Left cardiac atrium (tissue), 4 donors: ENCODE measurements around the gene HS1BP3. TPM values are rescaled to one million over a fixed set of nuclear protein-coding genes. Genes with fewer than 3 reads are reported as not detected.
A peak's percentile ranks its signal among the peaks of the same experiment; 100 is the strongest.

ENCODE experiments used
- ATAC-seq, 2 donors: fragments of 200-7000 bp; cut with Tn5 transposase; one replicate each; pipeline ENCODE4 v1.9.1; 2020; ENCODE audit warnings: mild to moderate bottlenecking in 2 of 2, moderate library complexity in 2 of 2
- DNase-seq: peaks from one replicate; pipeline ENCODE4 v3.0.0-alpha.2; 2020
- intact Hi-C, 2 donors: fragments of 100-400 bp; cut with DNase I; formaldehyde crosslinking; loops; one replicate each; pipeline versions ENCODE4 v1.14.1 to v1.15.1; 2022 to 2023
- total RNA-seq, 2 donors: library from RNA; stranded (reverse); fragmentation: NEBNext Ultra II Directional; extraction: Animal tissue kit (Norgen Biotek cat#: 25700); gene quantifications; one replicate each; pipeline ENCODE4 v1.2.1, GENCODE V29; 2021
- donor health status: DM: no; HTN: yes; CAD: no.
- donor health status: DM: no; HTN: yes; CAD: no; lungs with severe emphysema.
- donor health status: DM: yes; HTN: yes; CAD: no.
- donor health status: Dilated cardiomyopathy.

HS1BP3 gene
- total RNA-seq, 2 donors from 2014 or later: 19.8 to 21.4 TPM

DNA sequence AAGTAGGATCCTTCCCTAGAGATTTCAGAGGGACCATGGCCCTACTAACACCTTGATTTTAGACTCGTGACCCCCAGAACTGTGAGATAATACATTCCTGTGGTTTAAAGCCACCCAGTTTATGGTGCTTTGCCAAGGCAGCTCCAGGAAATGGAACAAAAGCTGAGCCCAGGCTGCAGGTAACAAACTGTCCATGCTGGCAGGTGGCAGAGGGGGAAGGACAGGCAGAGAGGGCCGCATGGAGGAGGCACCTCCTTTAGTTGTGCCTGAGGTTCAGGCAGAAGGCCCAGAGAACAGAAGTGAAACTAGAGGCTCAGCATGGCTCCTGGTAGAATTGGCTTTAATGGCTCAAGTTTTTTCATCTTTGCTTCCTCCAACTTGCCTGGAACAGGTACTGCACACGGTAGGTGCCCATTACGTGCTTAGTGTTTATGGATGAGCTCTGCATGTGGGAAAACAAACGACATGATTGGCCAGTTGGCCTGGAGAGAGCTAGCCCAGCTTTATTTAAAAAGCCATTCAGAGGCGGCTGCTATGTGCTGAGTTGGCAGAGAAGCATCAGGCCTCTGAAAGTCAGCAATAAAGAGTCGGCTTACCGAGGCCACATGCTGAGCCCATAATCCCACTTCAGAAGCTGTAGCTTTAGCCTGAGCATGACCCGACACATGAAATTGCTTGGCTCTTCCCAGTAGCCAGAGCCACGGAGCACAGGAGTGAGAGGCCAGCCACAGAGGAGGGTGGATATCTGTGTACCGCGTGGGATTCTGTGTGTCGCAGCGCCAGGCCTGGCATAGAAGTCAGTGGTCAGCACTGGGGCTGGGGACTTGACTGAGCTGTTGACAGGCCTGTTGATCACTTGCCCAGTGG, 36.5 kb downstream of the HS1BP3 start:
- DNase-seq: peak; percentile 74
- peak in 1 of 2 donors; percentile 23 for ATAC-seq
- intact Hi-C loops: loop anchor here in 1 of 2 donors (5.0 to 10.0 kb wide), 2 partner anchors 90 to 167 kb away; partner anchors contain the start of gene RHOB

DNA sequence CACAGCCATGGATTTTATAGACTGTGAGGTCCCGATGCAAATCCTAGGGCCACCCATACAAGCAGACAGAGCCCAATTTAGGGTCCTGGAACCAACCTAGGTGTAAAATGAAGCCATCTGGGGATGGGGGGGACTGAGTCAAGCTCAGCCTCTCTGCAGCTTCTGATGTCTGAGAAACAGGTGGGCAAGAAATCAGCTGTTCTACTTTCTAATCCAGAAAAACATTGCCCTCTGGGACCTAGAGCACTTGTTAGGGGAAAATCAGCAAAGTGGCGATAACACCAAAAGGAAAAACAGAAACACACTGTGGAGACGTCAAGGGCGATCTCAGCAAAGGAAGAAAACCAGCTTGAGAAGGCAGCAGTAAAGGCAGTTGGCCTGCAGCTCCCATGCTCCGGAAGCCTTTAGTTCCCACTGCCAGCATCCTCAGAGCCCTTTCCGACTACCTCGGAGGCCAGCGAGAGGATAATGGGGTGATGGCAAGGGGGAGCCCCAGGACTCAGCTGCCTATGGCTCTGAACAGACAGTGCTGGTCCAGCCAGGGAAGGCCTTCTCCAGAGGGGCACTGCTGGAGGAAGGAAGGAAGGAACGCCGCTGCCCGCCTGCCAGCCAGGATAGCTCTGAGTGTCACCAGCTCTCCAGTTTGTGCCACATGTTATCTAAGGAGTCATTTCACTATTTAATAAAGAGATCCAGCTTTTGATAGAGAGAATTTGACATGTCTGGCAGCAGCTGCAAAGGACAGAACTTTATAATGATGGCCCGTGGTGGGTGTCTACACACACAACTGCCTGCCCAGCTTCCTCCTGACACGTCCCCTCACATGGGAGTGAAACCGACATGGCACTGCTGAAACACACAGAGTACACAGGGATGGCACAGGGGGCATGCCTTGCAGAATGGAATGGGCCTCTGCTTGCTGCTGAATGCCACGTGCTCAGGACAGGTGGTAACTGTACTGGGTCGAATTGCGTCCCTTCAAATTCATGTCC, 37.7 kb downstream of the HS1BP3 start:
- DNase-seq: peak; percentile 25
- intact Hi-C loops: loop anchor here in 1 of 2 donors (10.0 kb wide), 1 partner anchor 88 kb away; no protein-coding TSS in a partner anchor
- ATAC-seq: no peak

DNA sequence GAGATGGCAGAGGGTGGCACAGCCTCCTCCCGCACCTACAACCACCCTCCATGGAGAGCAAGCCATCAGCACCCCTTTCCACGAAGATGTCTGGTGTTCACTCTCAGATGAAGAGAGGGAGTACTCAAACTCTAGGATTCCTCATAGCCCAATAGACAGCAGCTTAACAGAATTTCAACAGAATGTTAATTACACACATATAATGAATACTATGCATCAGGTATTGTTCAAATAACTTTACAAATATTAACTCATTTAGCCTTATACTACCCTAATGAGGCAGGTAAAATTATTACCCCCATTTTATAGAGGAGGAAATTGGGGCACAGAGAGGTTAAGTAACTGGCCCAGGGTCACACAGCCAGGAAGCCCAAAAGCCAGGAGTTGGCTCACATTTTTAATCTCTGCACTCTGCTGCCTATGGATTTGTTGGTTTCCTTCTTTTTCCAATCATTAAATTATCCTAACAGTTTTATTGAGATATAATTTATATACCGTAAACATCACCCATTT, 39.0 kb downstream of the HS1BP3 start:
- intact Hi-C loops: loop anchor here in 1 of 2 donors (10.0 kb wide), 1 partner anchor 87 kb away; no protein-coding TSS in a partner anchor
- no peak for ATAC-seq
- no peak for DNase-seq

DNA sequence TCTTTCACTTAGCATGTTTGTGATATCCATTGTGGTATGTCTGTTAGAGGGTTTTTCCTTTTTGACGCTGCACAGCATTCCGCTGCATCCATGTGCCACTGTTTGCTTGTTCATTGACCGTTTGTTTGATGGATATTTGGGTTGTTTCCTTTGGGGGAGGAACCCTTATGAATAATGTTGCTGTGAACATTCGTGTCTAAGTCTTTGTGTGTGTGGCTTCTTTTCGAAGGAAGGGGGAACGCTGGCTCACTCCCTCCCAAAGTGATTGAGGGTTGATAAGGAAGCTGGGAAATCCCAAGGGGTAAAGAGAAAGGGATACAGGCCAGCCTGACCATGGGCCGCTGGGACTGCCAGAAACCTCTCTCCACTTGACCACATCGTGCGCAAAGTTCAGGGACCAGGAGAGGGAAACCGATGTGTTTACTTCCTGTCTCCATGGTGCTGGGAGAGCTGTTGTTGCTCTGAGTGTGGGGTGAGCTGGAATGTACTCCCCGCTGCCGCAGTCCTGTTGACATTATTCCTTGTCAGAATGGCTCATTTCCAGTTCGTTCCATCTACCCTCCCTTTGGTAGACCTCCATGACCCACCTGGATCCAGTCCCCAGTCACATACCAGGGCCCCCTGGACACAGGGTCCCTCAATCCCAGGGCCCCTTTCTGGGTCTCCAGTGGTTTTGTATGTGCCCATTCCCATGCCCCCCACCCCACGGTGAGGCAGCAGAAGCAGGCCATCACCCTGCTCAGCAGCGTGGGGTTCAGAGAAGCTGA, 39.6 kb downstream of the HS1BP3 start:
- ATAC-seq (peak; percentile 82 to 88), DNase-seq (peak; percentile 83)
- intact Hi-C loops: loop anchor here in 1 of 2 donors (10.0 kb wide), 1 partner anchor 86 kb away; no protein-coding TSS in a partner anchor

DNA sequence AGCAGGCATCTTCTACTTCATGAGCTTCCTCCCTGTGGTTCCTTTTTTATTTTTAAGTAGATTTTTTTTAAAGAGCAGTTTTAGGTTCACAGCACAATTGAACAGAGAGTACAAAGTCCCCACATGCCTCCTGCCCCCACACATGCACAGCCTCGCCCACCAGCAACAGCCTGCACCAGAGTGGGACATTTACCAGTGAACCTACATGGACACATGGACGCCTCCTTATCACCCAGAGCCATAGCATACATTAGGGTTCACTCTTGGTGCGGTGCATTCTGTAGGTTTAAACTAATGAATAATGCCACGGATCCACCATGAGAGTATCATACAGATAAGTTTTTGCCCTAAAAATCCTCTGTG, 40.9 kb downstream of the HS1BP3 start:
- intact Hi-C loops: loop anchor here in 1 of 2 donors (10.0 kb wide), 1 partner anchor 85 kb away; no protein-coding TSS in a partner anchor
- ATAC-seq (no peak), DNase-seq (peak; percentile 4)

DNA sequence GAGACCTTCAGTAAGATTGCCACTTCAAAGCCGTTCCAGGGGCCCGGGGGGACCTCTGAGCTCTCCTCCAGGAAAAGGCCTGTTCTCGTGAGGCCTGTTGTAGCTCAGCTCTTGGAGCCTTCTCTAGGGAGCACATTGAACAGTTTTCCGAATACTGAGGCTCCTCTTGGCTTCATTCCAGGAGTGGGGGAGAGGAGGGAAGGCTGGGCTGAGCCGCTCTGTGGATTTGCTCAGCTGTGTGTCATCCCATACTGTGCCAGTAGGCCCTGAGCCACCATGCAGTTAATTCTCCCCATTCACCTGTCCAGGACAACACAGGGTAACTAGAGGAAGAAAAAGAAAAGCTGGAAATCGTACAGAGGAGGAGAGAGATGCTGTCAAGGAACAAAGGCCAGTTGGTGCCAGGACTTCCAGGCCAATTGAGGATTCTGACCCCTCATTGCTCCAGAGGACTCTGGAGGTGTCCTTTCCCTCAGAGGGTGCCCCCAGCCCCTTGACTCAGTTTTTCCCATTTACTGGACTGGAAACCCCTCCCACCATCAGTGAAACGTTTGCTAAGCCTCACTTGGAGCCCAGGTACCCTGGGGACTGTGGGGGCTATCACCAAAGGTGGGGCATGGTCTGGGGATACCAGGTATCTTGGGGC, 41.4 kb downstream of the HS1BP3 start:
- peak; percentile 21 to 58 for ATAC-seq
- intact Hi-C loops: no loop called here
- DNase-seq: peak; percentile 52

DNA sequence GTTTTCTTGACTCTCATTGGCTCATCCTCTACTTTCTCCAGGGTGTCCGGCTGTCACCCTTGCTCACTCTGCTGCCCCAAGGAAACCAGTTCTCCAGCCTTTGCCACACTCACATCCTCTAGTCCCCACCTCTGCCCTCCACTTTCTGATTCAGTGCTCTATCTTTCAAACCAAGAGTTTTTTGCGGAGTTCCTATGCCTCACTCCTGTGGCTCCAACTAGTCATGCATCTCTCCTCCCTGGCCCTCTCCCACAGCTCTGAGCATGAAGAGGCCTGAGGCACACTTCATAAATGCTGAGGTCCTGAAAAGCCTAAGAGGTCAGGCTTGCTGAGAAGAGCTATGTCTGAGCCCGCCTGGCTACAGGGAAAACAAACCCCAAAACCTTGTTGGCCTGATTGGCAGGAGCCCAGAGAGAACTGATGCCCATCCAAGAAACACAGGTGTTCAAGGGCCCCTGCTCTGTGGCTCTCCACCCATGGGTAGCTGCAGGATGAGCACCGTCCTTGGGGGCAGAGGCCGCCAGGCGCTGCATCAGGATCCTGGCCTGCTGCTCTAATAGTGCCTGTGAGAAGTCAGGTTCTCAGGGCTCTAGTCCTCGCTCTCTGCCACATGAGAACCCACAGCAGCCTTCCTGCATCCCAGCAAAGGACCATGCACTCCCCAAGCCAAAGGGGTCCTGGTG, 42.1 kb downstream of the HS1BP3 start:
- intact Hi-C loops: no loop called here
- DNase-seq (peak; percentile 17), ATAC-seq (no peak)

DNA sequence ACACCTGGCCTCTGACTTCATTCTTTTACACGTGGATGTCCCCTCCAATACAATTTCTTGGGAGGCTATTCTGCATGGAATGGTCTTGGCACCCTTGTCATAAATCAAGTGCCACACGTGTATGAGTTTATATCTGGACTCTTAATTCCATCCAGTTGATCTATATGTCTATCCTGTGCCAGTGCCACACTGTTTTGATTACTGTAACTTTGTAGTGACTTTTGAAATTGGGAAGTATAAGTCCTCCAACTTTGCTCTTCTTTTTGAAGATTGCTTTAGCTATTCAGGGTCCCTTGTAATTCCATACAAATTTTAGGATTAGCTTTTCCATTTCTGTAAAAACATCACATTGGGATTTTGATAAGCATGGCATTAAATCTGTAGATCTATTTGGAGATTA, 43.5 kb downstream of the HS1BP3 start:
- intact Hi-C loops: no loop called here
- no peak for DNase-seq
- ATAC-seq: no peak

DNA sequence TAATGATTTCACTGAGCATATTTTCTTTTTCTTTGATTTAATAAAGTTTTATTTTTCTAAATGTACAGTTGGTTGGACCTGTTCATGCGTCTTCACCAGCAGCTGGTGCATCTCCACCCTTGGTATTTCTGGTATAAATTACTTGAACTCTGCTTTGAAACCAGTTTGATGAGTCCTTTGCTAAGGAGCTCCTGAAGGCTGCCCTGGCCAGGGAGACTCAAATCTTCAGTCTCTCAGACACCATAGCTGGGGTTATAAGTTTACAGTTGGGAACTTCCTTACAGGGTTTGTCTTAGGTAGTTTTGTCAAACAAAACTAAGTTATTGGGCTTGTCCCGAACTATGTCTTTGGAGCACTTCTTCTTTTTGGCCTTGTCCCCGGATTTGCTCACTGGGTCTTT, 44.7 kb downstream of the HS1BP3 start:
- ATAC-seq (no peak), DNase-seq (no peak)
- intact Hi-C loops: no loop called here

DNA sequence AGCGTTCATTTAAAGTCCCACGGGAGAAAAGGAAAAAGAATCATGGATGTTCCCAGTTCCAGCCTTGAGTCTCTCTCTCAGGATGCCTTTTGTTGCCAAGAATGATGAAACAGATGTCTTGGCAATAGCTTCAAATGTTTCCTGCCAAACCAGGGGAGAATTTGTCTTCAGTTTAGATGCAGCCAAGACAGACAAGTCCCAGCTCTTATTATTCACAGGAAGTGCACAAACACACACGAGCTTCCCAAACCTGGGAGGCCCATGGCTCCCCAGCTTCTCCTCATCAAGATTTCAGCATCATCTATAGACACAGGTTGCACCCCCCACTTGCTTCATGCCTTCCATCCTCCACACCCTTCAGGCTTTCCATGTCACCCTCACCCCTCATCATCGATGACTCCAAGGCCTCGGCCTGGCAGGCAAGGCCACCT, 45.9 kb downstream of the HS1BP3 start:
- intact Hi-C loops: no loop called here
- ATAC-seq: peak; percentile 59 to 60
- peak; percentile 25 for DNase-seq

DNA sequence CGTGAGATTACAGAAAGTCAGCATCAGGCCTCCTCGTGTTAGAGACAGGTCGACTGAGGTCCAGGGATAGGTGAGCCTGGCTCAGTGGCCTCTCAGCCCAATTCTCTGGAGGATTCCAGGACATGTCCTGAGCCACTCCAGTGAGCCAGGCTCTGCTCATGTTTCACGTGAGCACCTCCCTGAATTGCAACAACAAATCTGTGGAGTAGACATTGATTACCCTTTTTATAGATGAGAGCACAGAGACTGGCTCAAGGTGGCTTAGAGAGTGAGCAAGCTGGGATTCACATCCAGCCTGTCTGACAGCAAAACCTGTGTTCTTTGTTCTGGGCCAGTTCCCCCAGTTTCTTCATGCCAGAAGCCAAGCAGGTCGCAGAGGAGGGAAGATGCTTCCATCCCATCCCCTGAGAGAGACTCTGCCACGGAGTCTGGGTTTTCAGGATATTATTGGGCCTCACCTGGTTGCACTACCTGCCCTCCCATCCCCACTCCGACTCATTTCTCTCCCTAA, 46.4 kb downstream of the HS1BP3 start:
- DNase-seq: peak; percentile 12
- intact Hi-C loops: no loop called here
- no peak for ATAC-seq

DNA sequence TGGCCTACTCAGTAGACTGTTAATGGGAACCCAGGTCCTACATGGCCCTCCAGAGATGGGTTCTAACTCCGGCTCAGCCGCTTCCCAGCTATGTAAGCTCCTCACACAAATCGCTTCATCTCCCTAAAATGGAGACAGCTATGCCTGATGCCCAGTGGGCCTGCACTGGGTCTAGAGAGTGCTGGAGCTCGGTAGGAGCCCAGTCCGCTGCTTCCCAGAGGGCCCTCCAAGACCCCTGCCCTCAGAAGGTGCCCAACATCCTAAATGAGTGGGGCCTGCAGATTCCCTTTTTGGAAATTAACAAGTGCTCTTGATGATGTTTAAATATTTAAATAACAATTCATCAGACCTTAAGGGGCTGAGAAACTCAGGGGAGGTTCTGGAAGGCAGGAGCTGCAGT, 47.1 kb downstream of the HS1BP3 start:
- ATAC-seq: no peak
- intact Hi-C loops: no loop called here
- no peak for DNase-seq

DNA sequence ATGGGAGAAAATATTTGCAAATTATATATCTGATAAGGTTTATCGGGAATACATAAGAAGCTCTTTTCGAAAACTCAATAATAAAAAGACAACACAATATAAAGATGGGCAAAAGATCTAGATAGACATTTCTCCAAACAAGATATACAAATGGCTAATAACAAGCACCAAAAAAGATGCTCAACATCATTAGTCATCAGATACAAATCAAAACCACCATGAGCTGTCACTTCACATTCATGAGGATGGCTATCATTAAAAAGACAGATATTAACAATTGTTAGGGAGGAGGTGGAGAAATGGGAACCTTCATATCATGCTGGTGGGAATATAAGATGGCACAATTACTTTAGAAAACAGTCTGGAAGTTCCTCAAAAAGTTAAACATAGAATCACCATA, 48.1 kb downstream of the HS1BP3 start:
- intact Hi-C loops: no loop called here
- DNase-seq (no peak), ATAC-seq (no peak)

DNA sequence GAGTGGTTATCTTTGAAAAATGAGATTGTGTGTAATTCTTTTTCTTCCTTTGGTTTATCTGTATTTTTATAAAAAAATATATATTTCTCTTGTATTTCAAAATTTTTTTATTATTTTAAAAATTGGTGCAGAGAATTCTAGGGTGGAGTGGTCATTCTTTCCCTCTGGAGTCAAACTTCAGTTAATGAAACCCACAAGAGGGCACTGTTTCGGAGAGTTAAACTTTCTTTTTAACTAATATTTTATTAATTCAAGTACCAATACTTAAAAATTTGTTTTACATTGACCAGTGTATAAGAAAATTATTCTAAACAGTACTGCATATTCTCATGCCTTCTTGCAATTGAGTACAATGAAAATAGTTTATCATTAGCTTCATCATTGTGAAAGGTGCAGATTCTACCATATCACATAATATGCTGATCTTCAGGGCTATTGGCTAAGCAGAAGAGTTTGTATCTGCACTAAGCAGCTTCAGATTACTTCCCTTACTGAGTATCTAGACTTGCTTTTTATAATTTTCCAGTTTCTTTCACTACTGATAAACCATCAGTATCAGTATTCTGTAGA, 50.1 kb downstream of the HS1BP3 start:
- no peak for DNase-seq

DNA sequence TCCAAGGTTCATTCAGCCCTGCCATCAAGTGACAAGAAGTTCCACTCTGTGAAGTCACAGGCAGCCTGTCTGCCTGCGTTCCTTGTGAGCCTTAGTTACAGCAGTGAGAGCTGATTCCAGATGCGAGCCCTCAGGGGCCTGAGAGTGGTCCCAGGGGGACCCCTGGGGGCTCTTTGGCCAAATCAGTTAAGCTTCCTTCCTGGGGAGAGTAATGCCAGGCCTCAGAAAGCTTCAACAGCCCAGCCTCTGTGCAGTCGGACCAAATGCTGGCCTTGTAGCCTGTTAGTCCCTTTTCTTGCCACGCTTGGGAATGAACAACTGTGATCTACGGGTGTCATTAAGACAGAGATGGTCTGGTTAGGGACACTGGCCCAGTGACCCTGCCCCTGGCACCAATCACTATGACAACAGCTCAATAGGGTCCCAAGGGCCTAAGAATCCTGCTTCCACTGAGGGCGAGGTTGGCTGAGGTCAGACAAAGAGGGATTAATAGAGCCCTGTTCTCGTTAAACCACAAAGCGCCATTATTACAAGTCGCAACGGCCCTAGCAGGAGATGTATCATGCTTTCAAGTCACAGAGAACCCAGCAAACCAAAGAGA, 50.9 kb downstream of the HS1BP3 start:
- DNase-seq (peak; percentile 24), ATAC-seq (no peak)
- intact Hi-C loops: no loop called here

More for the DNA sequence above, 50.1 kb downstream of the HS1BP3 start:
- intact Hi-C loops: no loop called here
- no peak for ATAC-seq

DNA sequence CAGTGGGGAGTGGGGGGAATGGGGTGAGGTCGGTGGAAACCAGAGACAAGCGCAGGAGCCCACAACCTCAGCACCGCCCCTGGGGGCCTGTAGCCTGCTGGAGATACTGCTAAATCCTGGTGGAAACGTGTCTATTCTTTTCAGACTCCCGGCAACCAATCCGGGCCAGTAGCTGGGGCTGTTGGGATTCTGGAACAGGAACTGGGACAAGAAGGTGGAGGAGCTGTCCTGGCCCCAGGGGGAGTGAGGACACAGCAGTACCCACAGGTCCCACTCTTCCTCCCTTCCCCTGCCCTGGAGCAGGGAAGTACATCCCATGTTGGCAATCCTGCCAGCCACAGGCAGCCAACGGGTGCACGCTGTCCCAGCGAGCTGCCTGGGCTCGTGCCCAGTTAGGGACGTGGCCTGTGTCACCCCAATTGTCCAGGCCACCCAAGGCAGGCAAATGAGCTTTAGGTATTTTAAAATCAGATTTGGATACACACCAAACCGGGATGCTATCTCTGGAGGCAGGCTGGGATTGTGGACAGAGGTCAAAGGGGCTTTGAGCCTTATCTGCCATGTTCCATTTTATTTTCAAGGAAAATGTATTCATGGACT, 51.8 kb downstream of the HS1BP3 start:
- intact Hi-C loops: no loop called here
- ATAC-seq: peak; percentile 71 to 77
- peak; percentile 80 for DNase-seq
